HCT116 (cell line): Measurements from ENCODE around the gene ANKS4B. TPM values are rescaled to one million over a fixed set of nuclear protein-coding genes. Genes with fewer than 3 reads are reported as not detected.
"Not testable (repeated sequence)": the region's sequence is repeated elsewhere in the genome, so short reads cannot be mapped to it uniquely, and the experiment has no call there.

Experiments
- ATAC-seq: fragments of 200-7000 bp; cut with Tn5 transposase; 2 replicates; pipeline ENCODE4 v1.9.1; 2020; ENCODE audit warnings: mild to moderate bottlenecking, moderate library complexity
- BruUV-seq: library from RNA; stranded (reverse); fragments of 400-500 nt; replicated peaks from 2 replicates; lab custom pipeline; 2021; lab: Mats Ljungman, UMichigan
- CTCF ChIA-PET: fragments of 300-600 bp; sonication (Branson Sonifier 250); formaldehyde crosslinking; loops from one replicate; lab custom pipeline; 2021; ENCODE audit warnings: antibody characterized with exemption; lab: Charles Lee
- POLR2A ChIA-PET: fragments of 300-600, 350-600 bp; sonication (Branson Sonifier 250); formaldehyde crosslinking; loops from one replicate; lab custom pipeline; 2021; ENCODE audit warnings: antibody characterized with exemption; lab: Charles Lee
- RAD21 ChIA-PET, 2 experiments: fragments of 300-600 bp; sonication (Branson Sonifier 250); formaldehyde crosslinking; loops; one replicate each; lab custom pipeline; 2023; ENCODE audit warnings: low total read pairs in 2 of 2; ENCODE audit not compliant: uncharacterized antibody in 2 of 2, unreplicated experiment in 2 of 2, low non-redundant PET in 1 of 2; lab: Charles Lee
- DNase-seq: peaks from one replicate; pipeline ENCODE4 v3.0.0-alpha.2; 2010; ENCODE audit warnings: low read depth, low spot score
- H2AFZ ChIP-seq: fragments of 200-600 bp; shearing (Covaris generic), sonication (generic); 2 replicates; pipeline ENCODE4 v1.6.1; 2017; ENCODE audit warnings: low read depth, mixed run types, mixed read lengths, antibody characterized with exemption, low read length; ENCODE audit not compliant: poor library complexity, severe bottlenecking
- H3K27ac ChIP-seq: 2 replicates; pipeline ENCODE4 v1.5.1; 2012; ENCODE audit warnings: low read depth, low read length
- H3K27me3 ChIP-seq: fragments of 200-600 bp; sonication (generic); 2 replicates; pipeline ENCODE4 v1.6.1; 2016; ENCODE audit warnings: mixed run types, low read length, mixed read lengths; ENCODE audit not compliant: insufficient read depth
- H3K36me3 ChIP-seq, 2 experiments: fragments of 200-500 bp in 1 of 2; fragments of 200-600 bp in 1 of 2; sonication (Bioruptor generic) in 1 of 2; sonication (generic) in 1 of 2; 2 replicates each; pipeline versions ENCODE4 v1.5.1 to v1.6.1; 2014 to 2016; ENCODE audit warnings: low read length in 2 of 2, inconsistent platforms in 1 of 2, mixed read lengths in 1 of 2, mixed run types in 1 of 2; ENCODE audit not compliant: insufficient read depth in 2 of 2, control insufficient read depth in 1 of 2
- H3K4me1 ChIP-seq, 2 experiments: fragments of 200-600 bp in 1 of 2; sonication (generic) in 1 of 2; 2 replicates each; pipeline versions ENCODE4 v1.5.1 to v1.6.1; 2012 to 2017; ENCODE audit warnings: low read length in 2 of 2, inconsistent platforms in 1 of 2, mild to moderate bottlenecking in 1 of 2, mixed read lengths in 1 of 2, mixed run types in 1 of 2, moderate library complexity in 1 of 2; ENCODE audit not compliant: insufficient read depth in 2 of 2, control insufficient read depth in 1 of 2
- H3K4me2 ChIP-seq: fragments of 200-600 bp; sonication (generic); 2 replicates; pipeline ENCODE4 v1.6.1; 2017; ENCODE audit warnings: mixed run types, low read length, mixed read lengths
- H3K4me3 ChIP-seq, 2 experiments: fragments of 200-600 bp in 1 of 2; sonication (generic) in 1 of 2; replicated peaks in 1 of 2; 2 replicates each; pipeline ENCODE4 v1.5.1; 2011 to 2016; ENCODE audit warnings: low read length in 2 of 2, control low read depth in 1 of 2, low read depth in 1 of 2, mild to moderate bottlenecking in 1 of 2, mixed read lengths in 1 of 2, mixed run types in 1 of 2
- H3K79me2 ChIP-seq: fragments of 200-600 bp; sonication (generic); 2 replicates; pipeline ENCODE4 v1.6.1; 2017; ENCODE audit warnings: mild to moderate bottlenecking, mixed run types, low read length, moderate library complexity, mixed read lengths; ENCODE audit not compliant: insufficient read depth
- H3K9ac ChIP-seq: fragments of 200-600 bp; sonication (generic); 2 replicates; pipeline ENCODE4 v1.6.1; 2016; ENCODE audit warnings: low read length, mixed read lengths
- H3K9me2 ChIP-seq: fragments of 200-600 bp; sonication (generic), shearing (Covaris generic); 2 replicates; pipeline ENCODE4 v1.6.1; 2017; ENCODE audit warnings: mixed run types, mild to moderate bottlenecking, moderate library complexity; ENCODE audit not compliant: insufficient read depth
- H3K9me3 ChIP-seq, 2 experiments: fragments of 200-500 bp in 1 of 2; fragments of 200-600 bp in 1 of 2; sonication (Bioruptor generic) in 1 of 2; sonication (generic) in 1 of 2; 2 replicates each; pipeline ENCODE4 v1.6.1; 2014 to 2017; ENCODE audit warnings: low read length in 2 of 2, mixed read lengths in 2 of 2, inconsistent platforms in 1 of 2, low read depth in 1 of 2, mild to moderate bottlenecking in 1 of 2, mixed run types in 1 of 2, moderate library complexity in 1 of 2; ENCODE audit not compliant: control insufficient read depth in 1 of 2, insufficient read depth in 1 of 2
- H4K20me1 ChIP-seq: fragments of 200-600 bp; sonication (generic), shearing (Covaris generic); 2 replicates; pipeline ENCODE4 v1.6.1; 2017; ENCODE audit warnings: mixed run types, mild to moderate bottlenecking, moderate library complexity; ENCODE audit not compliant: insufficient read depth
- CBX3 ChIP-seq: IDR thresholded peaks from 2 replicates; pipeline ENCODE4 v1.6.1; 2012; ENCODE audit warnings: low read depth
- FOSL1 ChIP-seq: IDR thresholded peaks from 2 replicates; pipeline ENCODE4 v1.6.1; 2012; ENCODE audit warnings: low read depth
- POLR2AphosphoS5 ChIP-seq: IDR thresholded peaks from 2 replicates; pipeline ENCODE4 v1.6.1; 2011; ENCODE audit warnings: mild to moderate bottlenecking, low read depth, low read length, moderate library complexity
- RAD21 ChIP-seq: IDR thresholded peaks from 2 replicates; pipeline ENCODE4 v1.6.1; 2012; ENCODE audit warnings: low read depth, mild to moderate bottlenecking
- REST ChIP-seq: IDR thresholded peaks from 2 replicates; pipeline ENCODE4 v1.6.1; 2012; ENCODE audit warnings: low read depth
- SP1 ChIP-seq: IDR thresholded peaks from 2 replicates; pipeline ENCODE4 v1.6.1; 2012; ENCODE audit warnings: low read depth
- TCF7L2 ChIP-seq: IDR thresholded peaks from 2 replicates; pipeline ENCODE4 v1.7.0; 2011; ENCODE audit warnings: borderline replicate concordance, inconsistent platforms; ENCODE audit not compliant: insufficient read depth, insufficient read length; ENCODE audit errors: extremely low read depth
- YY1 ChIP-seq: IDR thresholded peaks from 2 replicates; pipeline ENCODE4 v1.6.1; 2011; ENCODE audit warnings: low read length, low read depth, moderate library complexity, mild to moderate bottlenecking; ENCODE audit not compliant: insufficient replicate concordance; ENCODE audit errors: extremely low read depth
- intact Hi-C: fragments of 100-400 bp; cut with micrococcal nuclease; formaldehyde crosslinking; loops from 2 replicates; pipeline ENCODE4 v1.10.0; 2022
- total RNA-seq: library from RNA; stranded (reverse); gene quantifications from one replicate; pipeline ENCODE4 v1.2.1, GENCODE V29; 2021; ENCODE audit not compliant: unreplicated experiment
- TF ChIP-seq, protein P1 (sequence below): IDR thresholded peaks from 2 replicates; pipeline ENCODE4 v1.6.1; 2012
- TF ChIP-seq, protein P2 (sequence below), 3 experiments: fragments of 200-600 bp in 1 of 3; sonication (generic) in 1 of 3; IDR thresholded peaks in 2 of 3; conservative IDR thresholded peaks in 1 of 3; 2 replicates each; pipeline ENCODE4 v1.5.1; 2012 to 2017; ENCODE audit warnings: low read depth in 2 of 3, low read length in 2 of 3, antibody characterized with exemption in 1 of 3, borderline replicate concordance in 1 of 3, control low read depth in 1 of 3, mild to moderate bottlenecking in 1 of 3, mixed read lengths in 1 of 3, mixed run types in 1 of 3, moderate library complexity in 1 of 3; ENCODE audit not compliant: insufficient read depth in 1 of 3

The ANKS4B gene
- total RNA-seq, 1 experiment from 2014 or later: not detected

- TF ChIP-seq, protein P1, sequence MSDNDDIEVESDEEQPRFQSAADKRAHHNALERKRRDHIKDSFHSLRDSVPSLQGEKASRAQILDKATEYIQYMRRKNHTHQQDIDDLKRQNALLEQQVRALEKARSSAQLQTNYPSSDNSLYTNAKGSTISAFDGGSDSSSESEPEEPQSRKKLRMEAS: no peak
- TF ChIP-seq CBX3: no peak
- TF ChIP-seq YY1: no peak
- TF ChIP-seq RAD21: no peak
These were observed 38.7 kb upstream of the ANKS4B start (continued) for GRCh38 chr16:21194771-21195301.

- H3K79me2 ChIP-seq, DNase-seq, CTCF ChIA-PET, POLR2A ChIA-PET, H3K36me3 ChIP-seq, H3K4me1 ChIP-seq, H3K9ac ChIP-seq, BruUV-seq, H3K27me3 ChIP-seq, H4K20me1 ChIP-seq, H3K4me2 ChIP-seq, RAD21 ChIA-PET, H3K4me3 ChIP-seq, ATAC-seq, intact Hi-C loops, H3K9me3 ChIP-seq, H2AFZ ChIP-seq, H3K9me2 ChIP-seq, H3K27ac ChIP-seq: not testable (repeated sequence)
These were observed 38.2 kb upstream of the ANKS4B start for GRCh38 chr16:21195330-21195729.

GRCh38 chr16:21197112-21197511, 36.4 kb upstream of the ANKS4B start:
- Histone ChIP-seq H2AFZ (no peak overlapping the region), H3K79me2 (no peaks in the 10 kb centered on the region), H3K9me3 (no peaks in the 10 kb centered on the region), H3K4me3 (no peak overlapping the region), H3K27me3 (peaks cover 5% of the 10 kb centered on the region; the same call in 1 of the 2 replicates), H4K20me1 (no peaks in the 10 kb centered on the region), H3K27ac (no peak overlapping the region), H3K4me2 (no peak overlapping the region), H3K9me2 (no peaks in the 10 kb centered on the region), H3K9ac (no peak overlapping the region), H3K36me3 (no peaks in the 10 kb centered on the region), H3K4me1 (no peaks in the 10 kb centered on the region)
- POLR2A ChIA-PET: no interaction called here
- DNase-seq (no peak), ATAC-seq (no peak)
- RAD21 ChIA-PET: no interaction called here
- intact Hi-C loops: no loop called here
- BruUV-seq: no TSS peak
- CTCF ChIA-PET: no interaction called here
- no peak for TF ChIP-seq TCF7L2
- TF ChIP-seq, protein P2, sequence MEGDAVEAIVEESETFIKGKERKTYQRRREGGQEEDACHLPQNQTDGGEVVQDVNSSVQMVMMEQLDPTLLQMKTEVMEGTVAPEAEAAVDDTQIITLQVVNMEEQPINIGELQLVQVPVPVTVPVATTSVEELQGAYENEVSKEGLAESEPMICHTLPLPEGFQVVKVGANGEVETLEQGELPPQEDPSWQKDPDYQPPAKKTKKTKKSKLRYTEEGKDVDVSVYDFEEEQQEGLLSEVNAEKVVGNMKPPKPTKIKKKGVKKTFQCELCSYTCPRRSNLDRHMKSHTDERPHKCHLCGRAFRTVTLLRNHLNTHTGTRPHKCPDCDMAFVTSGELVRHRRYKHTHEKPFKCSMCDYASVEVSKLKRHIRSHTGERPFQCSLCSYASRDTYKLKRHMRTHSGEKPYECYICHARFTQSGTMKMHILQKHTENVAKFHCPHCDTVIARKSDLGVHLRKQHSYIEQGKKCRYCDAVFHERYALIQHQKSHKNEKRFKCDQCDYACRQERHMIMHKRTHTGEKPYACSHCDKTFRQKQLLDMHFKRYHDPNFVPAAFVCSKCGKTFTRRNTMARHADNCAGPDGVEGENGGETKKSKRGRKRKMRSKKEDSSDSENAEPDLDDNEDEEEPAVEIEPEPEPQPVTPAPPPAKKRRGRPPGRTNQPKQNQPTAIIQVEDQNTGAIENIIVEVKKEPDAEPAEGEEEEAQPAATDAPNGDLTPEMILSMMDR (IDR thresholded peaks at IDR 0.05 in 2 of 3, conservative IDR thresholded peaks at IDR 0.05 in 1 of 3; ENCODE audit: borderline replicate concordance in 1 of 3, insufficient read depth in 1 of 3, low read depth in 2 of 3, low read length in 2 of 3): no peak
- no peak for TF ChIP-seq POLR2AphosphoS5
- no peak for TF ChIP-seq REST
- TF ChIP-seq SP1: no peak
- no peak for TF ChIP-seq CBX3
- no peak for TF ChIP-seq FOSL1
